ENCODE data around the gene MRAP2. TPM values are rescaled to one million over a fixed set of nuclear protein-coding genes. Genes with fewer than 3 reads are reported as not detected.
"Not testable (repeated sequence)": the region's sequence is repeated elsewhere in the genome, so short reads cannot be mapped to it uniquely, and the experiment has no call there.

Gene MRAP2
- total and polyA plus RNA-seq, 2 experiments from 2014 or later: 8.7 to 20.6 TPM

DNA sequence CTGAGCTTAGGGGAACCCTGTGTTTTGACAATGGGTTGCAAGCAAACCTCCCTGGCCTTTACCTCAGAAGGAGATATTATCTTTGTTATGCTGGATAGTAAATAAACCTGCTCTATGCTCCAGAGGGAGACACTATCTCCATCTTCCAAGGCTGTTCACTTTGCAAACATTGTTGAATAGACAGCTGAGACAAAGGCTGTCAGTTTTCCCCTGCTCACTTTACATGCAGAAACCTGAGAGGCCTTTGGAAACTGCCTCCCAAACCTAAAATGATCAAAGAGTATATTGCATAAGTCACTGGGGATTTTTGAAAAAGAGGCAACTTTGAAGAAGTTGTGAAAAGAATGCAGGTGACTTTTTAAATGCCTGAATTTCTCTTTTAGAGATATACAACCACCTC is 61.6 kb downstream of the MRAP2 start:
- DNase-seq (ENCODE audit: low read depth in 1 of 2, low spot score in 1 of 2): no peak
- H3K9me3 ChIP-seq (ENCODE audit: low read depth): no peaks in the 10 kb centered on the region
- no peak overlapping the region for H3K4me3 ChIP-seq
- no peaks in the 10 kb centered on the region for H3K36me3 ChIP-seq
- peaks cover 5% of the 10 kb centered on the region for H3K4me1 ChIP-seq (ENCODE audit: low read depth)
- no peak overlapping the region for H3K27ac ChIP-seq
- TF ChIP-seq, protein P1, sequence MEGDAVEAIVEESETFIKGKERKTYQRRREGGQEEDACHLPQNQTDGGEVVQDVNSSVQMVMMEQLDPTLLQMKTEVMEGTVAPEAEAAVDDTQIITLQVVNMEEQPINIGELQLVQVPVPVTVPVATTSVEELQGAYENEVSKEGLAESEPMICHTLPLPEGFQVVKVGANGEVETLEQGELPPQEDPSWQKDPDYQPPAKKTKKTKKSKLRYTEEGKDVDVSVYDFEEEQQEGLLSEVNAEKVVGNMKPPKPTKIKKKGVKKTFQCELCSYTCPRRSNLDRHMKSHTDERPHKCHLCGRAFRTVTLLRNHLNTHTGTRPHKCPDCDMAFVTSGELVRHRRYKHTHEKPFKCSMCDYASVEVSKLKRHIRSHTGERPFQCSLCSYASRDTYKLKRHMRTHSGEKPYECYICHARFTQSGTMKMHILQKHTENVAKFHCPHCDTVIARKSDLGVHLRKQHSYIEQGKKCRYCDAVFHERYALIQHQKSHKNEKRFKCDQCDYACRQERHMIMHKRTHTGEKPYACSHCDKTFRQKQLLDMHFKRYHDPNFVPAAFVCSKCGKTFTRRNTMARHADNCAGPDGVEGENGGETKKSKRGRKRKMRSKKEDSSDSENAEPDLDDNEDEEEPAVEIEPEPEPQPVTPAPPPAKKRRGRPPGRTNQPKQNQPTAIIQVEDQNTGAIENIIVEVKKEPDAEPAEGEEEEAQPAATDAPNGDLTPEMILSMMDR (IDR thresholded peaks at IDR 0.05; ENCODE audit: low read depth, low read length): no peak
- no peaks in the 10 kb centered on the region for H3K27me3 ChIP-seq

DNA sequence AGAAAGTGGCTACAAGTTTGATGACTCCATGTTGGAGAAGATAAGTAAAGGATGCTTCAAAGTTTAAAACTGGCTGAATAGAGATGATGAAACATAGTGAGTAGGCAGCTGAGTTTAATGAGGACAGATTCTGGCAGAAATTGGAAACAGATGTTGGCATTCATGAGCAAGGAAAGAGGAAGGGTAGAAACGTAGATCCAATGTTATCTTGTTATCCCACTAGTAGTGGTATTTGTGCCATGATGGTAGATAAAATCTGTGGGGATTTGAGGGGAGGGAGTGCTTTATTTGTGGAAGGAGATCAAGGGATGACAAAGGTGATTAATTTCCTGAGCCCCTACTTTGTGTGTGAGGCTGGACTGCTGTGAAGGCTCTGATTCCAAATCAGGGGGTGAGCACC is 69.5 kb downstream of the MRAP2 start:
- DNase-seq (ENCODE audit: low read depth in 1 of 2, low spot score in 1 of 2): peak in 1 of 2 donors; percentile 10
- H3K36me3 ChIP-seq: no peaks in the 10 kb centered on the region

GRCh38 chr6:84105215-84105924 is 71.8 kb downstream of the MRAP2 start:
- H3K9me3 ChIP-seq (ENCODE audit: low read depth); H3K27ac ChIP-seq; H3K4me3 ChIP-seq; H3K4me1 ChIP-seq (ENCODE audit: low read depth); H3K36me3 ChIP-seq; H3K27me3 ChIP-seq; DNase-seq (ENCODE audit: low read depth in 1 of 2, low spot score in 1 of 2): not testable (repeated sequence)

More for the DNA sequence above, 69.5 kb downstream of the MRAP2 start:
- H3K4me3 ChIP-seq: no peak overlapping the region
- H3K9me3 ChIP-seq (ENCODE audit: low read depth): no peaks in the 10 kb centered on the region
- TF ChIP-seq, protein P1 (IDR thresholded peaks at IDR 0.05; ENCODE audit: low read depth, low read length): no peak
- H3K27me3 ChIP-seq: no peaks in the 10 kb centered on the region
- no peak overlapping the region for H3K27ac ChIP-seq
- no peaks in the 10 kb centered on the region for H3K4me1 ChIP-seq (ENCODE audit: low read depth)

- H3K4me3 ChIP-seq: no peak overlapping the region
- no peaks in the 10 kb centered on the region for H3K4me1 ChIP-seq (ENCODE audit: low read depth)
- no peaks in the 10 kb centered on the region for H3K27me3 ChIP-seq
- TF ChIP-seq, protein P1 (IDR thresholded peaks at IDR 0.05; ENCODE audit: low read depth, low read length): no peak
- DNase-seq (ENCODE audit: low read depth in 1 of 2, low spot score in 1 of 2): no peak
- no peak overlapping the region for H3K27ac ChIP-seq
- no peaks in the 10 kb centered on the region for H3K9me3 ChIP-seq (ENCODE audit: low read depth)
- H3K36me3 ChIP-seq: no peaks in the 10 kb centered on the region
Measured at GRCh38 chr6:84107495-84107894, 73.9 kb downstream of the MRAP2 start.

GRCh38 chr6:84111351-84111750 is 77.8 kb downstream of the MRAP2 start:
- H3K4me3 ChIP-seq; H3K4me1 ChIP-seq (ENCODE audit: low read depth); H3K9me3 ChIP-seq (ENCODE audit: low read depth); H3K27ac ChIP-seq; H3K36me3 ChIP-seq; H3K27me3 ChIP-seq; DNase-seq (ENCODE audit: low read depth in 1 of 2, low spot score in 1 of 2): not testable (repeated sequence)

DNA sequence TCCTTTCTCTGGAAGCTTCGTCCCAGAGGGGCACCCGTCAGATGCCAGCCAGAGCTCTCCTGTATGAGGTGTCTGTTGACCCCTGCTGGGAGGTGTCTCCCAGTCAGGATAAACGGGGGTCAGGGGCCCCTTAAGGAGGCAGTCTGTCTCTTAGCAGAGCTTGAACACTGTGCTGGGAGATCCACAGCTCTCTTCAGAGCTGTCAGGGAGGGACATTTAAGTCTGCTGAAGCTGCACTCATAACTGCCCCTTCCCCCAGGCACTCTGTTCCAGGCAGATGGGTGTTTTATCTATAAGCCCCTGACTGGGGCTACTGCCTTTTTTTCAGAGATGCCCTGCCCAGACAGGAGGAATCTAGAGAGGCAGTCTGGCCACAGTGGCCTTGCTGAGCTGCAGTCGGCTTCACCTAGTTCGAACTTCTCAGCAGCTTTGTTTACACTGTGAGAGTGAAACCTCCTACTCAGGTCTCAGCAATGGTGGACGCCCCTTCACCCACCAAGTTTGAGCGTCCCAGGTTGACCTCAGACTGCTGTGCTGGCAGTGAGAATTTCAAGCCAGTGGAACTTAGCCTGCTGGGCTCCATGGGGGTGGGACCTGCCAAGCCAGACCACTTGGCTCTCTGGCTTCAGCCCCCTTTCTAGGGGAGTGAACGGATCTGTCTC is 81.5 kb downstream of the MRAP2 start:
- H3K4me1 ChIP-seq (ENCODE audit: low read depth); H3K27me3 ChIP-seq; H3K9me3 ChIP-seq (ENCODE audit: low read depth); H3K4me3 ChIP-seq; H3K36me3 ChIP-seq; DNase-seq (ENCODE audit: low read depth in 1 of 2, low spot score in 1 of 2); H3K27ac ChIP-seq: not testable (repeated sequence)

DNA sequence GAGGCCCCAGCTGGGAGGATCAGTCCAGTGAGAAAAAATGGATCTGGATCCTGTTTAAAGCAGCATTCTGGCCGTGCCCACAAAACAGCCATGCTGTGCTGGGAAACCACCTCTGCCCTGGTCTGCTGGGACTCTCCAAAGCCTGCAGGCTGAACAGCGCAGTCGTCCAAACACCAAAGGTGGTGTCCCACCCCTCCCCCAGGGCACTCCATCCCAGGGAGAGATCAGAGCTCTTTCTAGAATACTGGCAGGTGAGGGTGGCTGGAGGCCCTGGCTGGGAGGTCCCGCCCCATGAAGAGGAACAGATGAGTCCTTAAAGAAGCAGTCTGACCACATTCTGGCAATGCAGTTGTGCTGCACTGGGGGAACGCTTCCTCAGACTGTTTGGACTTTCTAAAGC is 84.6 kb downstream of the MRAP2 start:
- Histone ChIP-seq H3K36me3 (no peaks in the 10 kb centered on the region), H3K4me3 (no peak overlapping the region), H3K27me3 (no peaks in the 10 kb centered on the region), H3K27ac (no peak overlapping the region), H3K4me1 (ENCODE audit: low read depth) (no peaks in the 10 kb centered on the region), H3K9me3 (ENCODE audit: low read depth) (no peaks in the 10 kb centered on the region)
- TF ChIP-seq, protein P1 (IDR thresholded peaks at IDR 0.05; ENCODE audit: low read depth, low read length): no peak
- no peak for DNase-seq (ENCODE audit: low read depth in 1 of 2, low spot score in 1 of 2)

All from cardiac muscle cell (in vitro differentiated cells and primary cell).